Neuronal stem cell (in vitro differentiated cells): Measurements from ENCODE around the gene HDAC7.
A peak's percentile ranks its signal among the peaks of the same experiment; 100 is the strongest.

Experiments used
- DNase-seq: peaks from one replicate; pipeline ENCODE4 v3.0.0-alpha.2; 2013; ENCODE audit warnings: low spot score
- H2AFZ ChIP-seq: one replicate; pipeline ENCODE4 v1.6.1; 2013; ENCODE audit warnings: mild to moderate bottlenecking, low read length, inconsistent platforms
- H2AK5ac ChIP-seq: 2 replicates; pipeline ENCODE4 v1.6.1; 2013; ENCODE audit warnings: low read depth, mild to moderate bottlenecking, inconsistent platforms, low read length, moderate library complexity, mixed read lengths
- H2BK120ac ChIP-seq: 2 replicates; pipeline ENCODE4 v1.6.1; 2013; ENCODE audit warnings: low read depth, mild to moderate bottlenecking, inconsistent platforms, low read length, moderate library complexity, mixed read lengths
- H2BK12ac ChIP-seq: one replicate; pipeline ENCODE4 v1.6.1; 2013; ENCODE audit warnings: low read length, inconsistent platforms
- H2BK15ac ChIP-seq: 2 replicates; pipeline ENCODE4 v1.6.1; 2013; ENCODE audit warnings: mild to moderate bottlenecking, low read length, inconsistent platforms, mixed read lengths
- H2BK5ac ChIP-seq: one replicate; pipeline ENCODE4 v1.6.1; 2013; ENCODE audit warnings: inconsistent platforms, mild to moderate bottlenecking, low read length, moderate library complexity
- H3K14ac ChIP-seq: one replicate; pipeline ENCODE4 v1.6.1; 2013; ENCODE audit warnings: low read length, inconsistent platforms
- H3K18ac ChIP-seq: 2 replicates; pipeline ENCODE4 v1.6.1; 2013; ENCODE audit warnings: low read length, inconsistent platforms
- H3K23ac ChIP-seq: 2 replicates; pipeline ENCODE4 v1.6.1; 2013; ENCODE audit warnings: low read depth, mild to moderate bottlenecking, mixed read lengths, low read length, inconsistent platforms; ENCODE audit not compliant: poor library complexity
- H3K27ac ChIP-seq: replicated peaks from 3 replicates; pipeline ENCODE4 v1.5.1; 2013; ENCODE audit warnings: low read length, inconsistent platforms
- H3K27me3 ChIP-seq, 3 experiments: 2 replicates each; pipeline ENCODE4 v1.6.1; 2013; ENCODE audit warnings: low read length in 3 of 3, mild to moderate bottlenecking in 2 of 3, inconsistent platforms in 1 of 3, low read depth in 1 of 3, mixed read lengths in 1 of 3, moderate library complexity in 1 of 3; ENCODE audit not compliant: control insufficient read depth in 3 of 3, insufficient read depth in 3 of 3
- H3K36me3 ChIP-seq, 2 donors: replicated peaks in 1 of 2; 2 replicates each; pipeline ENCODE4 v1.6.1; 2013; ENCODE audit warnings: low read length in 2 of 2; ENCODE audit not compliant: control insufficient read depth in 2 of 2, insufficient read depth in 2 of 2
- H3K4ac ChIP-seq: 2 replicates; pipeline ENCODE4 v1.6.1; 2013; ENCODE audit warnings: inconsistent platforms, mild to moderate bottlenecking, low read length, moderate library complexity
- H3K4me1 ChIP-seq, 2 donors: 1 replicate in 1 of 2; 2 replicates in 1 of 2; pipeline ENCODE4 v1.6.1; 2013; ENCODE audit warnings: low read length in 2 of 2, low read depth in 1 of 2; ENCODE audit not compliant: control insufficient read depth in 2 of 2, insufficient read depth in 1 of 2
- H3K4me2 ChIP-seq: one replicate; pipeline ENCODE4 v1.6.1; 2013; ENCODE audit warnings: mild to moderate bottlenecking, low read length, inconsistent platforms; ENCODE audit not compliant: insufficient read depth, poor library complexity, severe bottlenecking
- H3K4me3 ChIP-seq, 2 donors: 2 replicates each; pipeline ENCODE4 v1.5.1; 2013; ENCODE audit warnings: low read length in 2 of 2, mild to moderate bottlenecking in 2 of 2, inconsistent platforms in 1 of 2, moderate library complexity in 1 of 2
- H3K79me1 ChIP-seq: one replicate; pipeline ENCODE4 v1.6.1; 2013; ENCODE audit warnings: low read depth, mild to moderate bottlenecking, inconsistent platforms, low read length, moderate library complexity
- H3K9ac ChIP-seq: one replicate; pipeline ENCODE4 v1.6.1; 2013; ENCODE audit warnings: mild to moderate bottlenecking, low read depth, low read length, inconsistent platforms; ENCODE audit not compliant: poor library complexity
- H3K9me3 ChIP-seq, 2 donors: replicated peaks in 1 of 2; 2 replicates each; pipeline versions ENCODE3 to v1.6.1; 2013; ENCODE audit warnings: low read length in 2 of 2, mild to moderate bottlenecking in 2 of 2, inconsistent platforms in 1 of 2, low read depth in 1 of 2, mixed read lengths in 1 of 2, moderate library complexity in 1 of 2; ENCODE audit not compliant: control insufficient read depth in 2 of 2, insufficient read depth in 1 of 2
- H4K8ac ChIP-seq: one replicate; pipeline ENCODE4 v1.6.1; 2013; ENCODE audit warnings: low read depth, mild to moderate bottlenecking, inconsistent platforms, low read length, moderate library complexity
- H4K91ac ChIP-seq: one replicate; pipeline ENCODE4 v1.6.1; 2013; ENCODE audit warnings: low read length, low read depth, mild to moderate bottlenecking, inconsistent platforms; ENCODE audit not compliant: poor library complexity
- WGBS, 2 donors: extraction: QIAGEN DNeasy Blood & Tissue Kit; methylation state at CpG; one replicate each; pipeline ENCODE4 v1.1.7; 2013; ENCODE audit warnings: missing lambda C conversion rate in 2 of 2, mixed read lengths in 1 of 2; ENCODE audit not compliant: insufficient read length in 2 of 2, insufficient replicate concordance in 1 of 2; ENCODE audit errors: extremely low coverage in 2 of 2; 5-methylcytosine and 5-hydroxymethylcytosine counted together

The HDAC7 gene

GRCh38 chr12:47813511-47814196 lies 6.0 kb downstream of the HDAC7 start:
- Histone ChIP-seq H3K36me3 (peaks cover 0 to 32% of the 10 kb centered on the region in 2 donors), H3K4me1 (peaks cover 52 to 62% of the 10 kb centered on the region in 2 donors), H3K14ac (no peak overlapping the region), H4K8ac (no peak overlapping the region), H3K27me3 (no peaks in the 10 kb centered on the region), H3K9ac (peak overlapping the region; percentile 56), H4K91ac (peak overlapping the region; percentile 7), H3K9me3 (no peaks in the 10 kb centered on the region), H2BK15ac (peak overlapping the region; percentile 79), H3K79me1 (peaks cover 7% of the 10 kb centered on the region), H2AK5ac (peak overlapping the region; percentile 54), H2AFZ (peak overlapping the region; percentile 73), H3K27ac (peak overlapping the region; percentile 90), H2BK12ac (peak overlapping the region; percentile 2), H3K4ac (no peak overlapping the region), H3K4me2 (peak overlapping the region; percentile 38), H3K23ac (peak overlapping the region; percentile 1), H3K18ac (peak overlapping the region; percentile 93), H2BK5ac (peak overlapping the region; percentile 79), H2BK120ac (no peak overlapping the region), H3K4me3 (peak overlapping the region in 1 of 2 donors; percentile 36)
- peak; percentile 45 for DNase-seq
- no CpG with 5 or more reads among the region's 9 CpGs for WGBS, 2 donors

- Histone ChIP-seq H2BK120ac (no peak overlapping the region), H2BK5ac (no peak overlapping the region), H3K9me3 (no peaks in the 10 kb centered on the region), H3K4me3 (peak overlapping the region in 1 of 2 donors; percentile 36), H2BK15ac (peak overlapping the region; percentile 79), H3K18ac (peak overlapping the region; percentile 93), H3K27me3 (no peaks in the 10 kb centered on the region), H2BK12ac (no peak overlapping the region), H3K36me3 (peaks cover 0 to 29% of the 10 kb centered on the region in 2 donors), H3K79me1 (peaks cover 7% of the 10 kb centered on the region), H2AFZ (peak overlapping the region; percentile 73), H3K4ac (no peak overlapping the region), H4K91ac (peak overlapping the region; percentile 7), H3K14ac (no peak overlapping the region), H2AK5ac (peak overlapping the region; percentile 54), H3K27ac (peak overlapping the region; percentile 90), H4K8ac (no peak overlapping the region), H3K9ac (peak overlapping the region; percentile 5), H3K23ac (no peak overlapping the region), H3K4me1 (peaks cover 53 to 62% of the 10 kb centered on the region in 2 donors), H3K4me2 (peak overlapping the region; percentile 38)
- WGBS, 2 donors: no CpG with 5 or more reads among the region's 37 CpGs
- peak; percentile 75 for DNase-seq
These were observed 6.7 kb downstream of the HDAC7 start for GRCh38 chr12:47812797-47813510.

- Histone ChIP-seq H2BK12ac (peak overlapping the region; percentile 89), H4K91ac (no peak overlapping the region), H3K79me1 (peaks cover 9% of the 10 kb centered on the region), H3K23ac (no peak overlapping the region), H2AFZ (no peak overlapping the region), H2BK5ac (no peak overlapping the region), H3K27me3 (no peaks in the 10 kb centered on the region), H2AK5ac (peak overlapping the region; percentile 93), H3K4me3 (no peak overlapping the region), H3K9ac (no peak overlapping the region), H3K27ac (no peak overlapping the region), H3K4me2 (no peak overlapping the region), H4K8ac (no peak overlapping the region), H2BK15ac (no peak overlapping the region), H3K14ac (no peak overlapping the region), H3K9me3 (no peaks in the 10 kb centered on the region), H3K4me1 (peaks cover 52 to 58% of the 10 kb centered on the region in 2 donors), H2BK120ac (no peak overlapping the region), H3K36me3 (peaks cover 0 to 23% of the 10 kb centered on the region in 2 donors), H3K18ac (peak overlapping the region; percentile 91), H3K4ac (peak overlapping the region; percentile 55)
- no CpG with 5 or more reads among the region's 14 CpGs for WGBS, 2 donors
- no peak for DNase-seq
These were observed 7.9 kb downstream of the HDAC7 start for GRCh38 chr12:47811581-47812484.
